Keratinocyte (primary cell): ENCODE data around the gene CYP4X1. TPM values are rescaled to one million over a fixed set of nuclear protein-coding genes. Genes with fewer than 3 reads are reported as not detected.
"Not testable (repeated sequence)": the region's sequence is repeated elsewhere in the genome, so short reads cannot be mapped to it uniquely, and the experiment has no call there.

Source experiments
- DNase-seq: peaks from one replicate; pipeline ENCODE4 v3.0.0-alpha.2; 2011; ENCODE audit warnings: low read depth, missing footprints, low spot score
- FAIRE-seq: peaks from 2 replicates; lab custom pipeline; 2011; peaks lifted over from hg19 to GRCh38; lab: Jason Lieb, UNC
- H2AFZ ChIP-seq: 2 replicates; pipeline ENCODE4 v1.6.0; 2012; ENCODE audit warnings: low read length, control low read depth, inconsistent platforms; ENCODE audit not compliant: control insufficient read depth
- H3K27ac ChIP-seq: 2 replicates; pipeline ENCODE4 v1.5.1; 2011; ENCODE audit warnings: low read length; ENCODE audit not compliant: control insufficient read depth, insufficient read depth
- H3K27me3 ChIP-seq: 3 replicates; pipeline ENCODE4 v1.6.0; 2011; ENCODE audit warnings: low read length; ENCODE audit not compliant: control insufficient read depth, insufficient read depth; ENCODE audit errors: extremely low read depth
- H3K36me3 ChIP-seq, 2 experiments: 2 replicates in 1 of 2; 3 replicates in 1 of 2; pipeline ENCODE4 v1.5.1; 2011; ENCODE audit warnings: low read length in 2 of 2, mild to moderate bottlenecking in 1 of 2; ENCODE audit not compliant: control insufficient read depth in 2 of 2, insufficient read depth in 2 of 2; ENCODE audit errors: extremely low read depth in 1 of 2
- H3K4me1 ChIP-seq: 3 replicates; pipeline ENCODE4 v1.5.1; 2011; ENCODE audit warnings: low read length; ENCODE audit not compliant: control insufficient read depth, insufficient read depth; ENCODE audit errors: extremely low read depth
- H3K4me2 ChIP-seq: 3 replicates; pipeline ENCODE4 v1.6.0; 2011; ENCODE audit warnings: low read depth, low read length; ENCODE audit not compliant: control insufficient read depth, insufficient read depth; ENCODE audit errors: extremely low read depth
- H3K4me3 ChIP-seq, 3 experiments: fragments of 200-600 bp in 1 of 3; sonication (generic) in 1 of 3; 2 replicates in 2 of 3; 3 replicates in 1 of 3; pipeline ENCODE4 v1.5.1; 2011 to 2016; ENCODE audit warnings: low read length in 3 of 3, mild to moderate bottlenecking in 3 of 3, control low read depth in 2 of 3, inconsistent platforms in 1 of 3, low read depth in 1 of 3, mixed read lengths in 1 of 3, mixed run types in 1 of 3, moderate library complexity in 1 of 3; ENCODE audit not compliant: control insufficient read depth in 2 of 3, insufficient read depth in 2 of 3; ENCODE audit errors: extremely low read depth in 1 of 3
- H3K79me2 ChIP-seq: 2 replicates; pipeline ENCODE4 v1.6.0; 2012; ENCODE audit warnings: low read length; ENCODE audit not compliant: control insufficient read depth, insufficient read depth
- H3K9ac ChIP-seq: 3 replicates; pipeline ENCODE4 v1.6.0; 2011; ENCODE audit warnings: low read length; ENCODE audit not compliant: control insufficient read depth, insufficient read depth; ENCODE audit errors: extremely low read depth
- H3K9me1 ChIP-seq: 3 replicates; pipeline ENCODE4 v1.6.0; 2011; ENCODE audit warnings: low read length; ENCODE audit not compliant: control insufficient read depth, insufficient read depth; ENCODE audit errors: extremely low read depth
- H3K9me3 ChIP-seq: 2 replicates; pipeline ENCODE4 v1.5.1; 2012; ENCODE audit warnings: low read depth, low read length; ENCODE audit not compliant: control insufficient read depth
- H4K20me1 ChIP-seq: 3 replicates; pipeline ENCODE4 v1.6.0; 2011; ENCODE audit warnings: low read length; ENCODE audit not compliant: control insufficient read depth, insufficient read depth; ENCODE audit errors: extremely low read depth
- EZH2 ChIP-seq: IDR thresholded peaks from one replicate; pipeline ENCODE4 v1.6.1; 2012; ENCODE audit warnings: inconsistent platforms, mild to moderate bottlenecking, low read length, moderate library complexity
- dilution Hi-C: fragments of 300-500 bp; cut with MboI; formaldehyde crosslinking; loops from one replicate; pipeline ENCODE4 v1.7.0; 2020; ENCODE audit warnings: low sequenced_read_pairs; ENCODE audit not compliant: extremely low pct_ligation_motif_present
- polyA plus RNA-seq, 5 experiments: library from polyadenylated mRNA; depleted of rRNA in 3 of 5; stranded (reverse) in 3 of 5; stranded (forward) in 1 of 5; unstranded in 1 of 5; fragments of >200 nt; gene quantifications; 1 replicate in 1 of 5; 2 replicates in 3 of 5; 3 replicates in 1 of 5; pipeline versions ENCODE4 v1.2.1 to v1.2.3, GENCODE V29; 2011 to 2012; ENCODE audit warnings: missing spikeins in 2 of 5, low read depth in 1 of 5, low replicate concordance in 1 of 5

Gene CYP4X1
- polyA plus RNA-seq, 1 donor (not counting 4 experiments of a cell fraction or from before 2014, with no cell fraction given), result 1.00 TPM

DNA sequence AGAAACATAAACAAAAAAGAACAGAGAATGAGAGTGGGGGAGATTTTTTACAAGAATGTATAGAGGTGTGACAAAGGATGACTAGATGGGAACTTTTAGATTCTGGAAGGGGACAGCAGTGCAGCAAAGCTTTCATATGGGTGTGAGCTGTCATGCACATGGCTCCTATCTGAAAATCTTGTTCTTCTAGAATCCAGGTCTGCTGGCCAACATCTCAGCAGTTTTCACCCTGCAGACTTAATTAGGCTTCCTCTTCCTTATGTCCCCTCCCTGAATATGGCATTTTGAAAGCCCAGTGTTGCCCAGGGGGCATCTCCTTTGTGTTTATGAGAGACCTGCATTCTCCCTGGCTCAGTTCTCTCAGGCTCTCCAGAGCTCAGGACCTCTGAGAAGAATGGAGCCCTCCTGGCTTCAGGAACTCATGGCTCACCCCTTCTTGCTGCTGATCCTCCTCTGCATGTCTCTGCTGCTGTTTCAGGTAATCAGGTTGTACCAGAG lies 43.7 kb downstream of the CYP4X1 start, which contains the start of gene CYP4Z1:
TSS of gene CYP4Z1 (plus strand) at position 135 of the 498 bp plus-strand sequence. CDS start at position 395, 260 bp downstream.
- Histone ChIP-seq H3K27me3 (no peaks in the 10 kb centered on the region), H3K79me2 (no peaks in the 10 kb centered on the region), H2AFZ (no peak within 1 kb of the TSS), H3K36me3 (no peaks in the 10 kb centered on the region), H3K27ac (no peak within 1 kb of the TSS), H4K20me1 (no peaks in the 10 kb centered on the region), H3K9me3 (no peaks in the 10 kb centered on the region), H3K9ac (no peak within 1 kb of the TSS), H3K4me2 (no peak within 1 kb of the TSS), H3K4me1 (no peaks in the 10 kb centered on the region), H3K9me1 (no peaks in the 10 kb centered on the region), H3K4me3 (no peak within 1 kb of the TSS)
- DNase-seq, result no peak
- no peak for TF ChIP-seq EZH2
- dilution Hi-C loops, result no loop called here
- no peak for FAIRE-seq

GRCh38 chr1:47069080-47069479 lies 45.6 kb downstream of the CYP4X1 start:
- H3K36me3 ChIP-seq, H3K79me2 ChIP-seq, H3K9me3 ChIP-seq, H3K4me2 ChIP-seq, H3K4me1 ChIP-seq, H2AFZ ChIP-seq, H3K9ac ChIP-seq, H3K27ac ChIP-seq, FAIRE-seq, H4K20me1 ChIP-seq, dilution Hi-C loops, H3K27me3 ChIP-seq, H3K4me3 ChIP-seq, H3K9me1 ChIP-seq, DNase-seq: not testable (repeated sequence)

GRCh38 chr1:47069509-47069908 lies 46.0 kb downstream of the CYP4X1 start:
- DNase-seq, H3K36me3 ChIP-seq, H3K9ac ChIP-seq, H4K20me1 ChIP-seq, H3K27ac ChIP-seq, H3K4me1 ChIP-seq, H3K4me3 ChIP-seq, dilution Hi-C loops, H3K9me3 ChIP-seq, H2AFZ ChIP-seq, H3K4me2 ChIP-seq, H3K79me2 ChIP-seq, H3K9me1 ChIP-seq, H3K27me3 ChIP-seq: not testable (repeated sequence)
- FAIRE-seq, result peak; percentile 93
